Heart left ventricle (tissue), 16 donors: ENCODE measurements around the gene SPDYE3. TPM values are rescaled to one million over a fixed set of nuclear protein-coding genes. Genes with fewer than 3 reads are reported as not detected.
"Not testable (repeated sequence)": the region's sequence is repeated elsewhere in the genome, so short reads cannot be mapped to it uniquely, and the experiment has no call there.

Experiments used
- ATAC-seq, 4 donors: fragments of 200-7000 bp; cut with Tn5 transposase; one replicate each; pipeline ENCODE4 v1.9.1; 2020 to 2022; ENCODE audit warnings: moderate library complexity in 4 of 4, mild to moderate bottlenecking in 3 of 4, moderate number of reproducible peaks in 1 of 4
- DNase-seq, 5 donors: peaks; one replicate each; pipeline ENCODE4 v3.0.0-alpha.2; 2020
- H3K27ac ChIP-seq, 12 donors: fragments of 200-600 bp; sonication (generic) in 4 of 12; one replicate each; pipeline versions ENCODE4 v1.5.0 to v1.8.0; 2016 to 2022; ENCODE audit warnings: mild to moderate bottlenecking in 2 of 12
- H3K27me3 ChIP-seq, 9 donors: fragments of 200-600 bp; sonication (generic) in 2 of 9; one replicate each; pipeline versions ENCODE4 v1.5.1 to v1.8.0; 2016 to 2022; ENCODE audit warnings: mild to moderate bottlenecking in 3 of 9
- H3K36me3 ChIP-seq, 9 donors: fragments of 200-600 bp; sonication (generic) in 2 of 9; one replicate each; pipeline versions ENCODE4 v1.5.0 to v1.8.0; 2018 to 2022; ENCODE audit warnings: mild to moderate bottlenecking in 2 of 9
- H3K4me1 ChIP-seq, 12 donors: fragments of 200-600 bp; sonication (generic) in 4 of 12; one replicate each; pipeline versions ENCODE4 v1.5.0 to v1.8.0; 2016 to 2022; ENCODE audit warnings: mild to moderate bottlenecking in 3 of 12
- H3K4me3 ChIP-seq, 12 donors: fragments of 200-600 bp; sonication (generic) in 4 of 12; one replicate each; pipeline versions ENCODE4 v1.5.0 to v1.8.0; 2017 to 2022; ENCODE audit warnings: mild to moderate bottlenecking in 9 of 12, moderate library complexity in 4 of 12
- H3K9me3 ChIP-seq, 12 donors: fragments of 200-600 bp; sonication (generic) in 4 of 12; one replicate each; pipeline versions ENCODE4 v1.5.0 to v1.8.0; 2016 to 2022; ENCODE audit warnings: mild to moderate bottlenecking in 1 of 12
- WGBS, 4 donors: extraction: QIAGEN DNeasy Blood & Tissue Kit in 2 of 4; methylation state at CpG; one replicate each; pipeline versions ENCODE4 v1.1.5 to v1.1.7; 2013 to 2018; 5-methylcytosine and 5-hydroxymethylcytosine counted together
- intact Hi-C, 10 donors: fragments of 100-400 bp; cut with DNase I; formaldehyde crosslinking; loops; one replicate each; pipeline versions ENCODE4 v1.11.1 to v1.14.2; 2022
- long read RNA-seq, 3 donors: library from polyadenylated mRNA; unstranded; transcript quantifications; one replicate each; pipeline ENCODE4 v2.0.0, GENCODE V29; 2020 to 2021
- polyA plus RNA-seq, 2 donors: library from polyadenylated mRNA; stranded (reverse); fragments of 200-250 nt; gene quantifications; one replicate each; pipeline ENCODE4 v1.2.3, GENCODE V29; 2013
- total RNA-seq, 9 donors: library from RNA; depleted of rRNA in 2 of 9; stranded (reverse); fragments of >200 nt in 2 of 9; fragmentation: NEBNext Ultra II Directional in 3 of 9; extraction: Animal tissue kit (Norgen Biotek cat#: 25700) in 3 of 9; gene quantifications; one replicate each; pipeline versions ENCODE4 v1.1.0 to v1.2.4, GENCODE V29; 2016 to 2023
- donor health status: ischemic (EF 13 %, LVEDD 7.1; RV severe dilation, severe dysfunction).
- donor health status: healthy with polysubstance abuse.
- donor health status: DM: no; HTN: yes; CAD: no.
- donor health status: DM: no; HTN: no; CAD: no.
- donor health status: ischemic (EF 25% LVEDD 6.9; RV normal size, moderate dysfunction).
- donor health status: ischemic (EF 25% LVEDD 5.7; RV mildly dilated, moderate dysfunction).
- donor health status: healthy.
- donor health status: DM: yes; HTN: yes; CAD: no.
- donor health status: ischemic (EF 35%, LVEDD 5.7; RV mildly dilated, moderate dysfunction).
- donor health status: nonischemic (EF 11% LVEDD 7.7; RV severe dilation, severe dysfunction).
- donor health status: DM: yes; HTN: yes; CAD: no.
- donor health status: PGD.
- donor health status: ischemic (EF 29% LVEDD 5.4; RV normal size, mild dysfunction).
- donor health status: nonischemic (EF 23%, LVEDD 6.1; RV moderate dilation, normal function).

Gene SPDYE3, protein sequence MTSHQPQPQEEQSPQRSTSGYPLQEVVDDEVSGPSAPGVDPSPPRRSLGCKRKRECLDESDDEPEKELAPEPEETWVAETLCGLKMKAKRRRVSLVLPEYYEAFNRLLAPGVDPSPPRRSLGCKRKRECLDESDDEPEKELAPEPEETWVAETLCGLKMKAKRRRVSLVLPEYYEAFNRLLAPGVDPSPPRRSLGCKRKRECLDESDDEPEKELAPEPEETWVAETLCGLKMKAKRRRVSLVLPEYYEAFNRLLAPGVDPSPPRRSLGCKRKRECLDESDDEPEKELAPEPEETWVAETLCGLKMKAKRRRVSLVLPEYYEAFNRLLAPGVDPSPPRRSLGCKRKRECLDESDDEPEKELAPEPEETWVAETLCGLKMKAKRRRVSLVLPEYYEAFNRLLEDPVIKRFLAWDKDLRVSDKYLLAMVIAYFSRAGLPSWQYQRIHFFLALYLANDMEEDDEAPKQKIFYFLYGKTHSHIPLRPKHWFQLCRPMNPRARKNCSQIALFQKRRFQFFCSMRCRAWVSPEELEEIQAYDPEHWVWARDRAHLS
- not detected for total RNA-seq
- polyA plus RNA-seq: under 1 TPM; 0.03 to 0.15 TPM
- long read RNA-seq, donor 1: 0 reads
- long read RNA-seq, donor 2, partial matches to known transcripts: 0 of 1 reads
- long read RNA-seq, donor 2, other reads (novel, unspliced or antisense): 1 of 1 reads
- long read RNA-seq, donor 3, partial matches to known transcripts: 0 of 1 reads
- long read RNA-seq, donor 3, other reads (novel, unspliced or antisense): 1 of 1 reads

DNA sequence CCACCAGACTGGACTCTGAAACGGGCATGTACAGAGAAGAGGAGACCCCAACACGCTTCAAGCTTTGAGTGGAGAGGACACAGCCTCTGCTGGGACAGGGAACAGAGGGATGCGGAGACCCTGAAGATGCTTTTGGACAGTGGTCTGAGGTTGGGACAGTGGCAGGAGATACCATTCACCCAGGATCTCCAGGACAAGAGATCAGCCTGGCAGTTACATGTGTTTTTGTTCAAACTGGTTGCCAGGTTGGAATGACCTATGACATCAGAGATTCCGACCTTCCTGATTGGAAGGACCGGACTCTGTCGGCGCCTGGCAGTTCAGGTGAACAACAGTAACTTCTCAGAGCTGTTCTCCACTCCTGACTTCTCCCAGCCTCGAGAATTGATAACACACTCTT is at the start of gene SPDYE3:
Gene SPDYE3 (plus strand): TSS at position 301 of the 400 bp plus-strand sequence. CDS start 184 bp downstream, outside the sequence.
- ATAC-seq, H3K36me3 ChIP-seq, H3K27me3 ChIP-seq, DNase-seq, intact Hi-C loops, H3K4me3 ChIP-seq, H3K9me3 ChIP-seq, H3K27ac ChIP-seq, H3K4me1 ChIP-seq: not testable (repeated sequence)
- 88 to 93% (median 92%) methylated on average over 6 to 7 of the region's 8 CpGs for whole genome bisulfite sequencing, 4 donors

DNA sequence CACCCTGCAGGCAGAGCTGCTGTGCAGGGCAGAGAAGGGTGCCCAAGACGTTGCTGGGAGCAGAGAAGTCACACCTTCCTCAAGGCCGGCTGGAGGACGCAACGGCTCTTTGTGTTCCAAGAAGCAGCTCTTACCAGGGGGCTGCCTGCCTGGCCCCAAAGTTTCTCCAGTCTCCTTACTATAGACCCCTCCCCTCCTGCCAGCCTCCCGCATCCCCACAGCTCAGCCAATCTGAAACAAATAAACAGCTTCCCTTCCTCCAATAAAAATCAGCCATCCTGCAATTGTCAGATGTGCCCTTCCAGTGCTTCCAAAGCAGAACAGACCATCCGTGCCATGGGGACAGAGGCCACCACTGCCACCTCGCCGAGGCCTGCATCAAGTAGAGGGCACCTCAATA is 47.5 kb upstream of the SPDYE3 start:
- H3K27me3 ChIP-seq, H3K9me3 ChIP-seq, intact Hi-C loops, H3K4me1 ChIP-seq, H3K4me3 ChIP-seq, ATAC-seq, H3K27ac ChIP-seq, DNase-seq, H3K36me3 ChIP-seq: not testable (repeated sequence)
- WGBS, 4 donors: 86 to 92% (median 88%) methylated on average over 4 to 8 of the region's 8 CpGs

DNA sequence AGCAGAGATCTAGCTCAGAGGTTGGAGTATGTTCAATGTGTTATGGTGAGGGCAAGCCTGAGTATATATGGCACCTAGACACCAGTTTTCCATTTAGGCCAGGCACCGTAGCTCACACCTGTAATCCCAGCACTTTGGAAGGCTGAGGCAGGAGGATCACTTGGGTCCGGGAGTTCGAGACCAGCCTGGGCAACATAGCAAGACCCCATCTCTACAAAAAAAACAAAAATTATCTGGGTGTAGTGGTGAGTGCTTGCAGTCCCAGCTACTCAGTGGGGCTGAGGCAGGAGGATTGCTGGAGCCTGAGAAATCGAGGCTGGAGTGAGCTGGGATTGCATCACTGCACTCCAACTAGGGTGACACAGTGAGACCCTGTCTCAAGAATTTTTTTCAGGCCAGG is 44.6 kb upstream of the SPDYE3 start:
- ATAC-seq, DNase-seq, H3K4me3 ChIP-seq, H3K27ac ChIP-seq, H3K27me3 ChIP-seq, H3K36me3 ChIP-seq, intact Hi-C loops, H3K9me3 ChIP-seq: not testable (repeated sequence)
- peaks cover 0 to 15% (median 0%) of the 10 kb centered on the region in 12 donors for H3K4me1 ChIP-seq
- WGBS, 4 donors: 93 to 98% (median 97%) methylated on average over 4 of the region's 4 CpGs

DNA sequence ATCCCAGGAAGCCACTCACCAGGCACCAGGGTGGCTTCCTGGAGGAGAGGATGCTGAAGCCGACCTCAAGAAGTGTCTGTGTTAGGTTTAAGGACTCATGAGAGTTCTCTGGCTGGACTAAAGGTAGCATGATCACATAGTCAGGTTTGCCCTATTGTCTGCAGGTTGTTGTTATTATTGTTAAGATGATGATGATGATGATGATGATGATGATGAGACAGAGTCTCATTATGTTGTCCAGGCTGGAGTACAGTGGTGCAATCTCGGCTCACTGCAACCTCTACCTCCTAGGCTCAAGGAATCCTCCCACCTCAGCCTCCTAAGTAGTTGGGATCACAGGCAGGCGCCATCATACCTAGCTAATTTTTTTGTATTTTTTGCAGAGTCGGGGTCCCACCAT is 43.3 kb upstream of the SPDYE3 start:
- H3K4me3 ChIP-seq, H3K9me3 ChIP-seq, intact Hi-C loops, DNase-seq, H3K27ac ChIP-seq, ATAC-seq, H3K36me3 ChIP-seq, H3K27me3 ChIP-seq: not testable (repeated sequence)
- peaks cover 0 to 15% (median 0%) of the 10 kb centered on the region in 12 donors for H3K4me1 ChIP-seq
- 89 to 100% (median 96%) methylated on average over 3 to 4 of the region's 4 CpGs for WGBS, 4 donors

DNA sequence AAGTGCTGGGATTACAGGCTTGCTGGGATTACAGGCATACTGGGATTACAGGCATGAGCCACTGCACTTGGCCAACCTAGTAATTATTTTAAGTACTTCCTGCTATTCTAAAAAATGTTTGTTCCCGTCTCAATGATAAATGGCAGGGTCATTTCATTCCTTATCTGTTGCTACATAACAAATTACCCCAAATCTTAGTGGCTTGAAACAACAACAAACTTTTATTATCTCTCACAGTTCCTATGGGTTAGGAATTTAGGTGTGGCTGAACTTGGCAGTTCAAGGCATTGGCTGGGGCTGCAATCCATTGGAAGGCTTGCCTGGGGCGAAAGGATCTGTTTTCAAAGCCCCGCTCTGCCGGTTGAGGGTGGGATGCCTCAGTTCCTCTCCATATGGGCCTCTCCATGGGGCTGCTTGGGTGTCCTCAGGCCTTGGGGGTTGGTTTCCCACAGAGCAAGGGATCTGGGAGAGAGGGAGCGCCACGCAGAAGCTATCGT is 42.8 kb upstream of the SPDYE3 start:
- peaks cover 0 to 15% (median 0%) of the 10 kb centered on the region in 12 donors for H3K4me1 ChIP-seq
- DNase-seq, H3K27me3 ChIP-seq, intact Hi-C loops, H3K4me3 ChIP-seq, H3K9me3 ChIP-seq, H3K36me3 ChIP-seq, ATAC-seq, H3K27ac ChIP-seq: not testable (repeated sequence)
- WGBS, 4 donors: 75 to 85% (median 82%) methylated on average over 7 of the region's 7 CpGs

DNA sequence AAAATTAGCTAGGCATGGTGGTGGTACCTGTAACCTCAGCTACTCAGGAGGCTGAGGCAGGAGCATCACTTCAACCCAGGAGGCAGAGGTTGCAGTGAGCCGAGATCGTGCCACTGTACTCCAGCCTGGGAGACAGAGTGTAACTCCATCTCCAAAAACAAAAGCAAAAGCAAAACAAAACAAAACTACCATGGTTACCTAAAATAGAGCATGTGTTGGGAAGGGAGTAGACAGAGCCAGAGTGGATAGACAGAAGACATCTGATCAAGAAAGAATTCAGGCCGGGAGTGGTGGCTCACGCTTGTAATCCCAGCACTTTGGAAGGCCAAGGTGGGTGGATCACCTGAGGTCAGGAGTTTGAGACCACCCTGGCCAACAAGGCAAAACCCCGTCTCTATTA is 41.7 kb upstream of the SPDYE3 start:
- 63 to 79% (median 70%) methylated on average over 5 of the region's 5 CpGs for WGBS, 4 donors
- ATAC-seq: peak in 2 of 4 donors; percentile 17 to 32
- H3K27ac ChIP-seq, H3K9me3 ChIP-seq, intact Hi-C loops, H3K27me3 ChIP-seq, H3K36me3 ChIP-seq, H3K4me3 ChIP-seq, DNase-seq: not testable (repeated sequence)
- peaks cover 0 to 19% (median 0%) of the 10 kb centered on the region in 12 donors for H3K4me1 ChIP-seq
